ENCODE data around the gene GFOD2.

GFOD2 gene

GRCh38 chr16:67719048-67719777, at the start of gene GFOD2:
TSS of gene GFOD2 (minus strand) at chr16:67719316. CDS start at chr16:67685715, 33,601 bp downstream.
- peak; percentile 95 for DNase-seq (ENCODE audit: low read depth)
- TF ChIP-seq POLR2A (IDR thresholded peaks at IDR 0.05; ENCODE audit: extremely low read depth, insufficient read length) (peak; percentile 92), MYC (IDR thresholded peaks at IDR 0.05; ENCODE audit: low read depth, low read length) (no peak; the same call in 1 of the 2 replicates), CTCF (IDR thresholded peaks at IDR 0.05; ENCODE audit: low read depth, low read length) (no peak), MAX (IDR thresholded peaks at IDR 0.05; ENCODE audit: low read depth, low read length) (0 out of 2 replicates have a peak, but pooled peaks have one; percentile 21)
- peak within 1 kb of the TSS; percentile 96 for H3K4me3 ChIP-seq (ENCODE audit: low read depth, low read length)

GRCh38 chr16:67767953-67768352, 48.8 kb upstream of the GFOD2 start:
- H3K4me3 ChIP-seq (ENCODE audit: low read depth, low read length), result no peak overlapping the region
- no peak for DNase-seq (ENCODE audit: low read depth)
- TF ChIP-seq MYC (IDR thresholded peaks at IDR 0.05; ENCODE audit: low read depth, low read length), result no peak
- no peak for TF ChIP-seq POLR2A (IDR thresholded peaks at IDR 0.05; ENCODE audit: extremely low read depth, insufficient read length)
- TF ChIP-seq CTCF (IDR thresholded peaks at IDR 0.05; ENCODE audit: low read depth, low read length), result no peak
- TF ChIP-seq MAX (IDR thresholded peaks at IDR 0.05; ENCODE audit: low read depth, low read length), result no peak

- TF ChIP-seq CTCF (IDR thresholded peaks at IDR 0.05; ENCODE audit: low read depth, low read length) (no peak), MYC (IDR thresholded peaks at IDR 0.05; ENCODE audit: low read depth, low read length) (no peak), MAX (IDR thresholded peaks at IDR 0.05; ENCODE audit: low read depth, low read length) (no peak), POLR2A (IDR thresholded peaks at IDR 0.05; ENCODE audit: extremely low read depth, insufficient read length) (no peak)
- H3K4me3 ChIP-seq (ENCODE audit: low read depth, low read length), result no peak overlapping the region
- DNase-seq (ENCODE audit: low read depth), result no peak
Observed at GRCh38 chr16:67766291-67766690, 47.2 kb upstream of the GFOD2 start.

- no peak for DNase-seq (ENCODE audit: low read depth)
- TF ChIP-seq MAX (IDR thresholded peaks at IDR 0.05; ENCODE audit: low read depth, low read length), result no peak
- TF ChIP-seq POLR2A (IDR thresholded peaks at IDR 0.05; ENCODE audit: extremely low read depth, insufficient read length), result no peak
- TF ChIP-seq CTCF (IDR thresholded peaks at IDR 0.05; ENCODE audit: low read depth, low read length), result no peak
- TF ChIP-seq MYC (IDR thresholded peaks at IDR 0.05; ENCODE audit: low read depth, low read length), result no peak
- H3K4me3 ChIP-seq (ENCODE audit: low read depth, low read length), result no peak overlapping the region
Observed at GRCh38 chr16:67764158-67764667, 45.1 kb upstream of the GFOD2 start.

- TF ChIP-seq MYC (IDR thresholded peaks at IDR 0.05; ENCODE audit: low read depth, low read length) (no peak), CTCF (IDR thresholded peaks at IDR 0.05; ENCODE audit: low read depth, low read length) (no peak), MAX (IDR thresholded peaks at IDR 0.05; ENCODE audit: low read depth, low read length) (no peak), POLR2A (IDR thresholded peaks at IDR 0.05; ENCODE audit: extremely low read depth, insufficient read length) (no peak)
- no peak overlapping the region for H3K4me3 ChIP-seq (ENCODE audit: low read depth, low read length)
Observed at GRCh38 chr16:67763066-67763465, 44.0 kb upstream of the GFOD2 start.

More at GRCh38 chr16:67763066-67763465, 44.0 kb upstream of the GFOD2 start:
- DNase-seq (ENCODE audit: low read depth), result no peak
